Activated CD8-positive, alpha-beta memory T cell treated with anti-CD3 and anti-CD28 coated beads, Interleukin-2, amount 50 U/mL, for 24 hours (primary cell): Measurements from ENCODE around the gene SH3TC1.

ENCODE experiments used
- DNase-seq: peaks from one replicate; pipeline ENCODE4 v3.0.0-alpha.2; 2020; ENCODE audit errors: extremely low read depth

The SH3TC1 gene

GRCh38 chr4:8163436-8164193 is 35.5 kb upstream of the SH3TC1 start:
- DNase-seq = no peak

GRCh38 chr4:8164194-8164565 is 34.9 kb upstream of the SH3TC1 start:
- DNase-seq = no peak

- no peak for DNase-seq
These were observed 34.4 kb upstream of the SH3TC1 start for GRCh38 chr4:8164687-8165086.

GRCh38 chr4:8165374-8165896 is 33.7 kb upstream of the SH3TC1 start:
- DNase-seq = no peak

GRCh38 chr4:8167291-8167690 is 31.8 kb upstream of the SH3TC1 start:
- DNase-seq = no peak

- no peak for DNase-seq
These were observed 31.3 kb upstream of the SH3TC1 start for GRCh38 chr4:8167815-8168214.

- no peak for DNase-seq
These were observed 30.9 kb upstream of the SH3TC1 start for GRCh38 chr4:8168232-8168631.

- DNase-seq = no peak
These were observed 30.1 kb upstream of the SH3TC1 start for GRCh38 chr4:8168832-8169598.

GRCh38 chr4:8169763-8170162 is 29.3 kb upstream of the SH3TC1 start:
- DNase-seq = no peak

GRCh38 chr4:8170341-8170740 is 28.7 kb upstream of the SH3TC1 start:
- no peak for DNase-seq

GRCh38 chr4:8171266-8171665 is 27.8 kb upstream of the SH3TC1 start:
- no peak for DNase-seq

- no peak for DNase-seq
These were observed 26.8 kb upstream of the SH3TC1 start for GRCh38 chr4:8171984-8172924.

- no peak for DNase-seq
These were observed 25.4 kb upstream of the SH3TC1 start for GRCh38 chr4:8173492-8174242.

GRCh38 chr4:8174970-8175369 is 24.1 kb upstream of the SH3TC1 start:
- no peak for DNase-seq

- no peak for DNase-seq
These were observed 23.4 kb upstream of the SH3TC1 start for GRCh38 chr4:8175686-8176085.

- DNase-seq = no peak
These were observed 22.3 kb upstream of the SH3TC1 start for GRCh38 chr4:8176547-8177399.

GRCh38 chr4:8177552-8177951 is 21.5 kb upstream of the SH3TC1 start:
- DNase-seq = no peak

- DNase-seq = no peak
These were observed 21.1 kb upstream of the SH3TC1 start for GRCh38 chr4:8177956-8178355.

GRCh38 chr4:8179074-8179473 is 20.0 kb upstream of the SH3TC1 start:
- no peak for DNase-seq

GRCh38 chr4:8179771-8180170 is 19.3 kb upstream of the SH3TC1 start:
- no peak for DNase-seq
